H1 (cell line): ENCODE measurements around the gene PLCB1. TPM values are rescaled to one million over a fixed set of nuclear protein-coding genes. Genes with fewer than 3 reads are reported as not detected.

ENCODE experiments used
- CTCF ChIA-PET: fragments of 300-600 bp; sonication (Branson Sonifier 250); formaldehyde crosslinking; loops from one replicate; lab custom pipeline; 2021; ENCODE audit not compliant: partially characterized antibody; lab: Charles Lee
- POLR2A ChIA-PET: fragments of 300-600 bp; sonication (Branson Sonifier 250); formaldehyde crosslinking; loops from one replicate; lab custom pipeline; 2021; ENCODE audit warnings: inconsistent platforms; ENCODE audit not compliant: partially characterized antibody; lab: Charles Lee
- DNase-seq, 2 experiments: peaks; one replicate each; pipeline versions ENCODE4 v3.0.0 to v3.0.0-alpha.2; 2010 to 2022; ENCODE audit warnings: low spot score in 2 of 2, low read depth in 1 of 2, mixed read lengths in 1 of 2
- FAIRE-seq: peaks from 2 replicates; lab custom pipeline; 2011; peaks lifted over from hg19 to GRCh38; lab: Jason Lieb, UNC
- H2AFZ ChIP-seq: 2 replicates; pipeline ENCODE4 v1.8.1; 2012; ENCODE audit warnings: low read length, inconsistent platforms
- H2AK5ac ChIP-seq: 2 replicates; pipeline ENCODE4 v1.6.1; 2013; ENCODE audit warnings: low read depth, low read length
- H2BK120ac ChIP-seq: replicated peaks from 2 replicates; pipeline ENCODE3; 2013; ENCODE audit warnings: low read depth, low read length, inconsistent platforms
- H2BK12ac ChIP-seq: 2 replicates; pipeline ENCODE4 v1.6.1; 2013; ENCODE audit warnings: low read depth, low read length
- H2BK15ac ChIP-seq: 2 replicates; pipeline ENCODE4 v1.6.1; 2013; ENCODE audit warnings: low read length
- H2BK20ac ChIP-seq: 2 replicates; pipeline ENCODE4 v1.6.1; 2013; ENCODE audit warnings: low read length
- H2BK5ac ChIP-seq: 2 replicates; pipeline ENCODE4 v1.6.1; 2013; ENCODE audit warnings: low read depth, low read length
- H3K14ac ChIP-seq: 2 replicates; pipeline ENCODE4 v1.6.1; 2013; ENCODE audit warnings: inconsistent platforms; ENCODE audit not compliant: insufficient read length
- H3K18ac ChIP-seq: 2 replicates; pipeline ENCODE4 v1.6.1; 2013; ENCODE audit warnings: low read length; ENCODE audit errors: extremely low read depth
- H3K23ac ChIP-seq: 2 replicates; pipeline ENCODE4 v1.6.1; 2013; ENCODE audit warnings: inconsistent platforms; ENCODE audit not compliant: insufficient read length
- H3K23me2 ChIP-seq: 2 replicates; pipeline ENCODE4 v1.6.1; 2013; ENCODE audit warnings: low read depth, low read length
- H3K27ac ChIP-seq: 2 replicates; pipeline ENCODE4 v1.6.1; 2011; ENCODE audit warnings: low read depth, low read length, inconsistent platforms
- H3K27me3 ChIP-seq, 4 experiments: replicated peaks in 1 of 4; 1 replicate in 1 of 4; 2 replicates in 3 of 4; pipeline versions ENCODE4 v1.6.1 to v1.8.1; 2011 to 2013; ENCODE audit warnings: low read length in 3 of 4, mild to moderate bottlenecking in 3 of 4, inconsistent platforms in 2 of 4, mixed read lengths in 2 of 4, moderate library complexity in 1 of 4; ENCODE audit not compliant: control insufficient read depth in 3 of 4, insufficient read depth in 3 of 4; ENCODE audit errors: extremely low read depth in 1 of 4
- H3K36me3 ChIP-seq, 4 experiments: 2 replicates each; pipeline versions ENCODE4 v1.6.1 to v1.8.1; 2011 to 2013; ENCODE audit warnings: mild to moderate bottlenecking in 4 of 4, low read length in 3 of 4, moderate library complexity in 2 of 4, control low read depth in 1 of 4, inconsistent platforms in 1 of 4; ENCODE audit not compliant: insufficient read depth in 4 of 4, control insufficient read depth in 2 of 4
- H3K4ac ChIP-seq: replicated peaks from 2 replicates; pipeline ENCODE3; 2013; ENCODE audit warnings: low read length, low read depth, mixed read lengths, inconsistent platforms; ENCODE audit not compliant: insufficient read length
- H3K4me1 ChIP-seq, 4 experiments: replicated peaks in 1 of 4; 1 replicate in 1 of 4; 2 replicates in 3 of 4; pipeline versions ENCODE4 v1.6.1 to v1.8.1; 2011 to 2013; ENCODE audit warnings: low read length in 3 of 4, inconsistent platforms in 2 of 4, mixed read lengths in 1 of 4; ENCODE audit not compliant: insufficient read depth in 4 of 4, control insufficient read depth in 3 of 4
- H3K4me2 ChIP-seq, 2 experiments: 2 replicates each; pipeline versions ENCODE4 v1.6.1 to v1.8.1; 2011 to 2013; ENCODE audit warnings: low read depth in 2 of 2, low read length in 2 of 2, control low read depth in 1 of 2, inconsistent platforms in 1 of 2, mild to moderate bottlenecking in 1 of 2; ENCODE audit not compliant: insufficient read depth in 1 of 2
- H3K4me3 ChIP-seq, 4 experiments: fragments of 200-600, 300-600 bp in 1 of 4; sonication (generic), shearing (Covaris generic), sonication (Bioruptor Twin) in 1 of 4; 2 replicates each; pipeline versions ENCODE4 v1.5.1 to v1.8.1; 2011 to 2016; ENCODE audit warnings: low read length in 4 of 4, low read depth in 3 of 4, control low read depth in 2 of 4, inconsistent platforms in 2 of 4, mild to moderate bottlenecking in 2 of 4, mixed read lengths in 1 of 4, moderate library complexity in 1 of 4; ENCODE audit not compliant: insufficient read depth in 2 of 4; ENCODE audit errors: extremely low read depth in 1 of 4
- H3K56ac ChIP-seq: replicated peaks from 2 replicates; pipeline ENCODE3; 2013; ENCODE audit warnings: low read depth, mild to moderate bottlenecking, mixed read lengths, low read length, inconsistent platforms; ENCODE audit not compliant: insufficient read length
- H3K79me1 ChIP-seq: 2 replicates; pipeline ENCODE4 v1.6.1; 2013; ENCODE audit warnings: low read depth, low read length, control low read depth
- H3K79me2 ChIP-seq, 2 experiments: 2 replicates each; pipeline versions ENCODE4 v1.6.1 to v1.8.1; 2012 to 2013; ENCODE audit warnings: low read length in 2 of 2, mild to moderate bottlenecking in 2 of 2, inconsistent platforms in 1 of 2; ENCODE audit not compliant: insufficient read depth in 2 of 2, control insufficient read depth in 1 of 2
- H3K9ac ChIP-seq, 4 experiments: replicated peaks in 1 of 4; 1 replicate in 1 of 4; 2 replicates in 3 of 4; pipeline versions ENCODE4 v1.6.1 to v1.8.1; 2011 to 2013; ENCODE audit warnings: low read depth in 3 of 4, low read length in 3 of 4, control low read depth in 2 of 4, mild to moderate bottlenecking in 2 of 4, moderate library complexity in 2 of 4, inconsistent platforms in 1 of 4; ENCODE audit errors: extremely low read depth in 1 of 4
- H3K9me3 ChIP-seq, 2 experiments: 2 replicates each; pipeline versions ENCODE4 v1.6.1 to v1.8.1; 2012 to 2013; ENCODE audit warnings: mild to moderate bottlenecking in 2 of 2, moderate library complexity in 2 of 2, control low read depth in 1 of 2, inconsistent platforms in 1 of 2, low read depth in 1 of 2, low read length in 1 of 2, mixed read lengths in 1 of 2; ENCODE audit not compliant: insufficient read depth in 2 of 2
- H4K20me1 ChIP-seq, 2 experiments: replicated peaks in 1 of 2; 2 replicates each; pipeline versions ENCODE3 to v1.8.1; 2011 to 2013; ENCODE audit warnings: inconsistent platforms in 2 of 2, low read length in 2 of 2, mild to moderate bottlenecking in 1 of 2; ENCODE audit not compliant: insufficient read depth in 2 of 2, control insufficient read depth in 1 of 2
- H4K5ac ChIP-seq: 2 replicates; pipeline ENCODE4 v1.6.1; 2013; ENCODE audit warnings: low read length, low read depth, mixed read lengths, inconsistent platforms; ENCODE audit not compliant: insufficient read length
- H4K8ac ChIP-seq: 2 replicates; pipeline ENCODE4 v1.8.0; 2013; ENCODE audit warnings: mild to moderate bottlenecking, moderate library complexity, low read length, inconsistent platforms; ENCODE audit not compliant: insufficient read depth; ENCODE audit errors: extremely low read depth
- H4K91ac ChIP-seq: replicated peaks from 2 replicates; pipeline ENCODE3; 2013; ENCODE audit warnings: low read length, mixed read lengths, inconsistent platforms; ENCODE audit not compliant: insufficient read length
- BACH1 ChIP-seq: IDR thresholded peaks from 2 replicates; pipeline ENCODE4 v1.6.1; 2012; ENCODE audit warnings: low read length, improper control_type of control experiment
- EZH2 ChIP-seq: fragments of 200-600 bp; sonication (generic); IDR thresholded peaks from 2 replicates; pipeline ENCODE4 v1.7.1; 2012; ENCODE audit warnings: low read depth, mild to moderate bottlenecking, moderate library complexity, low read length, inconsistent platforms; ENCODE audit not compliant: severe bottlenecking
- KDM1A ChIP-seq: fragments of 200-600, 300-600 bp; sonication (generic); IDR thresholded peaks from 2 replicates; pipeline ENCODE4 v1.7.1; 2016; ENCODE audit warnings: mild to moderate bottlenecking, low read length, borderline replicate concordance
- POU5F1 ChIP-seq: IDR thresholded peaks from 2 replicates; pipeline ENCODE4 v1.6.1; 2011; ENCODE audit warnings: low read depth, mild to moderate bottlenecking, low read length, moderate library complexity
- SP1 ChIP-seq: IDR thresholded peaks from 2 replicates; pipeline ENCODE4 v1.6.1; 2011; ENCODE audit warnings: low read depth, low read length
- WGBS, 2 experiments: shearing (Covaris generic) in 1 of 2; methylation state at CpG; one replicate each; pipeline versions ENCODE4 v1.1.6 to v1.1.7; 2013 to 2015; ENCODE audit warnings: low lambda C conversion rate in 2 of 2, mixed read lengths in 2 of 2, inconsistent platforms in 1 of 2, low coverage in 1 of 2, missing lambda C conversion rate in 1 of 2; ENCODE audit not compliant: insufficient replicate concordance in 2 of 2, insufficient coverage in 1 of 2, insufficient read length in 1 of 2; ENCODE audit errors: extremely low coverage in 1 of 2, missing lambda C conversion rate in 1 of 2; 5-methylcytosine and 5-hydroxymethylcytosine counted together
- polyA plus RNA-seq, 7 experiments: library from polyadenylated mRNA; depleted of rRNA in 3 of 7; stranded (reverse) in 5 of 7; unstranded in 2 of 7; fragments of >200 nt in 5 of 7; fragments of 200-250 nt in 2 of 7; gene quantifications; 1 replicate in 5 of 7; 2 replicates in 1 of 7; 4 replicates in 1 of 7; pipeline versions ENCODE4 v1.2.1 to v1.2.3, GENCODE V29; 2011 to 2013; ENCODE audit warnings: missing spikeins in 2 of 7, mixed read lengths in 2 of 7
- total RNA-seq: library from RNA; stranded (reverse); fragmentation: NEBNext Ultra II Directional; extraction: Animal tissue kit (Norgen Biotek cat#: 25700); gene quantifications from 2 replicates; pipeline ENCODE4 v1.2.1, GENCODE V29; 2021

Gene PLCB1
- total and polyA plus RNA-seq, 2 of the 8 experiments (the other 6 are each of a cell fraction or from before 2014, with no cell fraction given), result 2.6 to 9.1 TPM

- Histone ChIP-seq H2BK12ac (no peak overlapping the region), H3K4me3 (no peak overlapping the region), H3K79me2 (no peaks in the 10 kb centered on the region), H3K27me3 (no peaks in the 10 kb centered on the region), H3K4ac (no peak overlapping the region), H2BK120ac (no peak overlapping the region), H2BK5ac (no peak overlapping the region), H3K36me3 (no peaks in the 10 kb centered on the region; a peak in 1 of 8 replicates), H3K23me2 (no peaks in the 10 kb centered on the region), H3K79me1 (no peaks in the 10 kb centered on the region), H3K56ac (no peak overlapping the region), H3K23ac (no peak overlapping the region), H4K91ac (no peak overlapping the region), H2AK5ac (no peak overlapping the region), H2AFZ (no peak overlapping the region), H4K8ac (no peak overlapping the region), H3K27ac (no peak overlapping the region), H2BK20ac (no peak overlapping the region), H3K14ac (no peak overlapping the region), H4K20me1 (no peaks in the 10 kb centered on the region), H3K18ac (no peak overlapping the region), H4K5ac (no peak overlapping the region), H3K9ac (no peak overlapping the region), H3K4me2 (no peak overlapping the region), H3K9me3 (no peaks in the 10 kb centered on the region), H2BK15ac (no peak overlapping the region), H3K4me1 (no peaks in the 10 kb centered on the region)
- DNase-seq (no peak), FAIRE-seq (no peak)
- WGBS, 2 experiments, result 87% methylated on average over 2 of the region's 2 CpGs; no CpG with 5 or more reads in 1 of the 2 experiments
- TF ChIP-seq EZH2, result no peak
- no peak for TF ChIP-seq KDM1A
- no peak for TF ChIP-seq SP1
- TF ChIP-seq POU5F1, result no peak
- no peak for TF ChIP-seq BACH1
- POLR2A ChIA-PET, result no interaction called here
- CTCF ChIA-PET, result interaction anchor here (1.1 to 1.4 kb wide), 2 partner anchors 10 to 23 kb away, joined by 3 to 7 read pairs; no protein-coding TSS in a partner anchor
Observed at GRCh38 chr20:8877294-8877693, 745.2 kb downstream of the PLCB1 start.
